ENCODE measurements around the gene PPM1D.
"Not testable (repeated sequence)": the region's sequence is repeated elsewhere in the genome, so short reads cannot be mapped to it uniquely, and the experiment has no call there.

PPM1D gene

DNA sequence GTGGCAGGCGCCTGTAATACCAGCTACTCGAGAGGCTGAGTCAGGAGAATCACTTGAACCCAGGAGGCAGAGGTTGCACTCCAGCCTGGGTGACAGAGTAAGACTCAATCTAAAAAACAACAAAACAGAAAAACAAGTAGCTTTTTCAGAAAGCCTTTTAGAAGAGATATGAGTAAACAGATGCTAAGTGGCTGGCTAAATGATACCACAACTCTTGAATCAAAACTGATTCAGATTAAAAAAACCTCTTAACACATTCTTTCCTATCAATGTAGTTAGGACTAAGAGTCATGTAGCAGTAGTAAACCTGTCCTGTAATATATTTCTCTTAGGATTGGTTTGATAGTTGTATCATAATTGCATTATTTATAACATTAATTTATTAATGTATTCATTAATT lies 23.0 kb downstream of the PPM1D start:
- DNase-seq (ENCODE audit: low read depth) = no peak

DNA sequence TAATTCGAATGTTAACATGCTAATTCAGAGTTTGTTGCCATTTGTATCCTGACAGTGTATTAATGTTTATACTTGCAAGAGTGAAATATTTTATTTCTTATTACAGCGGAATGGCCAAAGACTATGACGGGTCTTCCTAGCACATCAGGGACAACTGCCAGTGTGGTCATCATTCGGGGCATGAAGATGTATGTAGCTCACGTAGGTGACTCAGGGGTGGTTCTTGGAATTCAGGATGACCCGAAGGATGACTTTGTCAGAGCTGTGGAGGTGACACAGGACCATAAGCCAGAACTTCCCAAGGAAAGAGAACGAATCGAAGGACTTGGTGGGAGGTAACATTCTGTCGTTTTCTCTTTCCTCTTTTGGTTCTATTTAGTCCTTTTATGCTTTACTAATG lies 23.4 kb downstream of the PPM1D start:
- no peak for DNase-seq (ENCODE audit: low read depth)

DNA sequence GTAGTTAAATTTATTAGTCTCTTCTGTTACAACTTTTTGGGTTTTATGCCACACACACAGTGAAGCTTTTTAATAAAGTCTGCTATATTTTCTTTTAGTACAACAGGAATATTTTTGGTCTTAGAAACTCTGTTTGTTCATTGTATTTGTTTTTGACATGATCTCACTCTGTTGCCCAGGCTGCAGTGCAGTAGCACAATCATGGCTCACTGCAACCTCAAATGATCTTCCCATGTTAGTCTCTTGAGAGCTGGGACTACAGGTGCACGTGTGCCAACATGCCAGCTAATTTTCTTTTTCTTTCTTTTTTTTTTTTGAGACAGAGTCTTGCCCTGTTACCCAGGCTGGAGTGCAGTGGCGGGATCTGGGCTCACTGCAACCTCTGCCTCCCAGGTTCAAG lies 27.1 kb downstream of the PPM1D start:
- no peak for DNase-seq (ENCODE audit: low read depth)

DNA sequence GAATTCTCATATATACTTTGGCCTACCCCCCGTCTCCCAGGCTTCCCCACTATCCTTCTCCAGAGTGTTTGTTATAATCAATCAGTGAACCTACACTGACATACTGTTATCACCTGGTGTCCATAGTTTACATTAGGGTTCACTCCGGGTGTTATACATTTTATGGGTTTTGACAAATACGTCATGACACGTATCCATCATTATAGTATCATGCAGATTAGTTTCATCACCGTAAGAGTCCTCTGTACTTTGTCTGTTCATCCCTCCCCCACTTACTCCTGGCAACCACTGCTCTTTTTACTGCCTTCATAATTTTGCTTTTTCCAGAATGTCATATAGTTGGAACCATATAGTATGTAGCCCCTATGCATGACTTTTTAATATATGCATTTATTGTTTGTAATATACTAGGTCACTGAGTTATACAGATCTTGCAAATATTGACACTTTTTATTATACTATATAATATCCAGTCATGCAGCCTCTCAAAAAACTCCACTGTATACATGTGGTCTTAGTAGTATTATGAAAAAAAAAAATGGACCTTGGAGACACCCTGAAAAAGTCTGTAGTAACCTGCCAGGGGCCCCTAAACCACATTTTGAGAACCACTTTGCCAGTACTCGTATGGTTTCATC lies 28.4 kb downstream of the PPM1D start:
- no peak for DNase-seq (ENCODE audit: low read depth)

DNA sequence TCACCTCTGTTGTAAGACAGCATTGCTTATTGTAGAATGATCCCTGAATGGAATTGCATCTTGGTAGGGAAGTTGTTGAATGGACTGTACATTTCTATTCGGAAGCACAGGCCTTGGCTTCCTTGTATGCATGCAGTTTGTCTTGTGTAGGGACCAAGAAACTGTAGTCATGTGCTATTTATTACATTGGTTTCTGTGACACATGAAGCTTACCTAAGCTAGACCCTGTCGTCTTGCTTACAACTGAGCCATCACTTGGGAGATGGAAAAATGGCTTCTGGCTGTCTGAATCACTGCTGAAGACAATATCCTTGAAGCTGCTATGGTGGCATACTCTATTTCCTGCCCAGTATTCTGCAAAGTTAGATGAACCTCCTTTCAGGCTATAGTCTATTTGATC lies 29.1 kb downstream of the PPM1D start:
- DNase-seq (ENCODE audit: low read depth) = no peak

DNA sequence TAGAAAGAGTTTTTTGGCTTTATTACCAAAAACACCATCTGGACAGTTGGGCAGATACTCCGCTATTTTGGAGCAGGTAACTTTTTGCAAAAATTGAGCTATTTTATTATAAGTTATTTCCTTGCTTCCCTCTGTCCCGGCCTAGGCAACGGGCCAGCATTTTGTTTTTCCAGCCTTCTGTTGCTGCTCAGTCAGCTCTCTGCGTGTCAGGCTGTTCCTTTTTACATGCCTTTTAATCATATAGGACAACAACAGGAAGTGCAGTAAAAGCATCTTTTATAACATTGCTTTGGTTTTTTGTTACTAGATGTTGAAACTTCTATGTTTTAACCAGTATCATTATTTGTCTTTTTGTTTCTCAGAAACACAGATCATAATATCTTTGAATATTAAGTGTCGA lies 30.4 kb downstream of the PPM1D start:
- no peak for DNase-seq (ENCODE audit: low read depth)

DNA sequence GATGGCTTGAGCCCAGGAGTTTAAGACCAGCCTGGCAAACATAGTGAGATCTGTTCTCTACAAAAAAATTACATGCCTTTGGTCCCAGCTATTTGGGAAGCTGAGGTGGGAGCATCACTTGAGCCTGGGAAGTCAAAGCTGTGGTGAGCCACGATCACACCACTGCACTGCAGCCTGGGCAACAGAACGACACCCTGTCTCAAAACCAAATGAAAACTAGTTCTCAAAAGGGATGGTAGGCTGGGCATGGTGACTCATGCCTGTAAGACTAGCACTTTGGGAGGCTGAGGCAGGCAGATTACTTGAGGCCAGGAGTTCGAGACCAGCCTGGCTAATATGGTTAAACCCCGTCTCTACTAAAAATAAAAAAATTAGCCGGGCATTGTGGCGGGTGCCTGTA lies 31.1 kb downstream of the PPM1D start:
- no peak for DNase-seq (ENCODE audit: low read depth)

DNA sequence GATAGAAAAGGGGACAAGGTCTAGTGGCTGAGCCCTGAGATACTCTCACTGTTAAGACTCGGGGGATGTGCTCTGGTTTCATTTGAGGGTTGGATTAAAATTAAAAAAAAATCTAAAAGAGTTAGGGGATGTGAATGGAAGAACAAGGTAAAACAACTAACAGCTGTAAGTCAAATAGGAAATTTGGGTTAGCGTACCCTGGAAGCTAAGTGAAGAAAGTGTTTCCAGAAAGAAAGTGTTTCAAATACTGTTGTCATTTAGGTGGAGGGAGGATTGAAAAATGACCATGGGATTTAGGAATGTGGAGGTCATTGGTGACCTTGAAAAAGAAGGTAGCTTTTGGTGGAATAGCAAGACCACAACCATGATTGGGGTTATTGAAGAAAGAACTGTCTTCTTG lies 37.7 kb downstream of the PPM1D start:
- no peak for DNase-seq (ENCODE audit: low read depth)

DNA sequence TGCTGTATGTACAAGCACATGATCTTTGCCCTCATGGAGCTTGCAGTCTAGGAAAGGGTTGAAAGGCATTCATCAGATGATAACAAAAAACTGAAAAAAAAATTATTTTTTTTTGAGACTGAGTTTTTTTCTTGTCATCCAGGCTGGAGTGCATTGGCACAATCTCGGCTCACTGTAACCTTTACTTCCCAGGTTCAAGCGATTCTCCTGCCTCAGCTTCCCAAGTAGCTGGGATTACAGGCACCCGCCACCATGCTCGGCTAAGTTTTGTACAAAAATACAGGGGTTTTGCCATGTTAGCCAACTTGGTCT lies 39.0 kb downstream of the PPM1D start:
- DNase-seq (ENCODE audit: low read depth) = no peak

DNA sequence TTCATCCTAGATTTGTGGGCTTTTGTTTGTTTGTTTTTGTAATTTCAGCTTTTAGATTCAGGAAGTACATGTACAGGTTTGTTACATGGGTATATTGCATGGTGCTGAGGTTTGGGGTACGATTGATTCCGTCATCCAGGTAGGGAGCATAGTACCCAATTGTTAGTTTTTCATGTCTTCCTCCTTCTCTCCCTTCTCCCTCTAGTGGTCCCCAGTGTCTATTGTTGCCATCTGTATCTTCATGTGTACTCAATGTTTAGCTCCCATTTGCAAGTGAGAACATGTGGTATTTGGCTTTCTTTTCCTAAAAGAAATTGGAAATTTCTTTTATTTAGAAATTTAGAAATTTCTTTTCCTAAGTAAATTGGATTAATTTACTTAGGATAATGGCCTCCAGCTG lies 40.5 kb downstream of the PPM1D start:
- no peak for DNase-seq (ENCODE audit: low read depth)

DNA sequence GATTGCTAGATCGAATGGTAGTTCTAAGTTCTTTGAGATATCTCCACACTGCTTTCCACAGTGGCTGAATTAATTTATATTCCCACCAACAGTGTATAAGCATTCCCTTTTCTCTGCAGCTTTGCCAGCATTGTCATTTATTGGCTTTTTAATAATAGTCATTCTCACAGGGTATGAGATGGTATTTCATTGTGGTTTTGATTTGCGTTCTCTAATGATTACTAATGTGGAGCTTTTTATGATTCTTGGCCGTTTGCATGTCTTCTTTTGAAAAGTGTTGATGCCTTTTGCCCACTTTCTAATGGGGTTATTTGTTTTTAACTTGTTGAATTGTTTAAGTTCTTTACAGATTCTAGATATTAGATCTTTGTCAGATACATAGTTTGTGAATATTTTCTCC lies 41.1 kb downstream of the PPM1D start:
- no peak for DNase-seq (ENCODE audit: low read depth)

DNA sequence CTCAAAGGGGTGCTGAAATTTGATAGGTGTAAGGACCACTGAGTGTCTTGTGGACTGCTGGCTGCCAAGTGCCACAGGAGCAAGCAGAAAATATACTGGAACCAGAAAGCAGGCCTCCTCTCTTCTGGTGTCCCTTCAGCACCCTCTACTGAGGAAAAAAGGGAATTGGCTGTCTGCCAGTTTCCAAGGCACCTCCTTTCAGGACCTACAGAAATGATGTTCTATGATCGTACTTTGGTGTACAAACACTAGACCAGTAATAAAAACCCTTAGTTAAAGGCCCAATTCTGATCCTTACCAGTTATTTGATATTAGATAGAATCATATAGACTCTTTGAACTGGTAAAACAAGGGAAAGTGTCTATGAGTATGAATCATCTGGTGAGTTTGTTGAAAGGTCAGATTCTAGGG lies 41.8 kb downstream of the PPM1D start:
- DNase-seq (ENCODE audit: low read depth) = peak; percentile 26

DNA sequence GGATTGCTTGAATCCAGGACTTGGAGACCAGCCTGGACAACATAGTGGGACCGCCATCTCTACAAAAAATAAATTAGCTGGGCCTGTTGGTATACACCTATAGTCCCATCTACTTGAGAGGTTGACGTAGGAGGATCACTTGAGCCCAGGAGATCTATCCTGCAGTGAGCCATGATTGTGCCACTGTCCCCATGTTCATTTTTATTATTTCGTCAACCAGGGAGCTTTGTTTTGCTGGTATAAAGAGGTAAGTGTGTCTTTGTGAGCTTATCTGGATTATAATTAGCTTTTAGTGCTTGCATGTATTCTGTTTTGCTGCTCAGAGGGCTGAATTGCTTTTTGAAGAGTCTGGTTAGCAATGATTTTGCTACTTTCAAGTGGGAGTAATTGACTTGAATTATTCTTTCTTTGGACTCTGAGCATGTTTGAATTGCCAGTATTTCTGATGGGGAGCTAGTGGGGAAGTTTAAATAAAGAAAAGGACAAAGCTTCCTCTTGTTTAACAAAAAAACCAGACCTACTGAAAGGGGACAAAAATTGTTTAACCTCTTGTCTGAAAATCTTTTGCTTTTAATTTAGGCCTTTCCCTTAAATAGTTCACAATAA lies 46.0 kb downstream of the PPM1D start:
- DNase-seq (ENCODE audit: low read depth) = no peak

DNA sequence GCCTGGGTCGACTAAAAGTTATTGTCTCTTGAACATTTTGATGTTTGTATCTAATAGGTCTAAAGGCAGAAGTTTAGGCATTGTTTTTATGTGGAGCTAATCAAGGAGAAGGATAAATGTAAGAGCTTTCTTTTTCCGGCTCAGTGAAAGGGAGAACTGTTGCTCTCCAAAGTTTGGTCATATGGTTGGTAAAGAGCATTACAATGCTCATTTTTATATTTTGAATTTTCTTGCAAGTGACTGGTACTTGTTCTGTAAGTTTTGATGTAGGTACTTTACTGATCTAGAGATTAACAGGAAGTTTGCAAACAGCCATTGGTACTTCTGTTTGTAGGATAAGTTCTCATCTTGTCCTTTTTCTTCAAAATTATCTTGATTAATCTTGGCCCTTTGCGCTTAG lies 46.7 kb downstream of the PPM1D start:
- DNase-seq (ENCODE audit: low read depth) = no peak

DNA sequence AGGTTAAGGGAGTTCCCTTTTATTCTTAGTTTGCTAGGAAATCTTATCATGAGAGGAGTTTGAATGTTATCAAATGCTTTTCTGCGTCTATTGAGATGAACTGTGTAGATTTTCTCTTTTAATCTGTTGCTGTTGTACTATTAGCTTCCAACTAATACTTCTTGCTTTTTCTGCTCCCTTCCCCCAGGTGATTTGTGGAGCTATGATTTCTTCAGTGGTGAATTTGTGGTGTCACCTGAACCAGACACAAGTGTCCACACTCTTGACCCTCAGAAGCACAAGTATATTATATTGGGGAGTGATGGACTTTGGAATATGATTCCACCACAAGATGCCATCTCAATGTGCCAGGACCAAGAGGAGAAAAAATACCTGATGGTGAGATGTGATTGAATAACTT lies 47.7 kb downstream of the PPM1D start:
- no peak for DNase-seq (ENCODE audit: low read depth)

DNA sequence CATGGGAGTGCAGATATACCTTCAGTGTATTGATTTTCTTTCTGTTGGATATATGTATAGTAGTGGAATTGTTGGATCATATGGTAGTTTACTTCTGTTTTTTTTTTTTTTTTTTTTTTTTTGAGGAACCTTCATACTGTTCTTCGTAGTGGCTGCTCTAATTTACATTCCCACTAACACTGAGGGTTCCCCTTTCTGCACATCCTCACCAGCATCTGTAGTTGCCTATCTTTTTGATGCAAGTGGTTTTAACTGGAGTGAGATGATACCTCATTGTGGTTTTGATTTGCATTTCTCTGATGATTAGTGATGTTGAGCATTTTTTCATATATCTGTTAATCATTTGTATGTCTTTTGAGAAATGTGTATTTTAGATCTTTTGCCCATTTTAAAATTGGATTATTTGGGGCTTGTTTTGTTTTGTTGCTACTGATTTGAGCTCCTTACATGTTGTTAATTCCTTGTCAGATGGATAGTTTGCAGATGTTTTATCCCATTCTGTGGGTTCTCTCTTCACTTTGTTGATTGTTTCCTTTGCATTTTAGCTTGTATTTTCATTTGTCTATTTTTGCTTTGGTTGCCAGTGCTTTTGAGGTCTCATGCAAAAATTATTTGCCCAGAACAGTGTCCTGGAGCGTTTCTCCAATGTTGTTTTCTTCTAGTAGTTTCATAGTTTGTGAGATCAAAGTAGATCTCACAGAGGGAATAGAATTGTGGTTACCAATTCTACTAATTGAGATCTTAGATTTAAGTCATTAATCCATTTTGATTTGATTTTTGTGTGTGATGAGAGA lies 52.7 kb downstream of the PPM1D start:
- no peak for DNase-seq (ENCODE audit: low read depth)

DNA sequence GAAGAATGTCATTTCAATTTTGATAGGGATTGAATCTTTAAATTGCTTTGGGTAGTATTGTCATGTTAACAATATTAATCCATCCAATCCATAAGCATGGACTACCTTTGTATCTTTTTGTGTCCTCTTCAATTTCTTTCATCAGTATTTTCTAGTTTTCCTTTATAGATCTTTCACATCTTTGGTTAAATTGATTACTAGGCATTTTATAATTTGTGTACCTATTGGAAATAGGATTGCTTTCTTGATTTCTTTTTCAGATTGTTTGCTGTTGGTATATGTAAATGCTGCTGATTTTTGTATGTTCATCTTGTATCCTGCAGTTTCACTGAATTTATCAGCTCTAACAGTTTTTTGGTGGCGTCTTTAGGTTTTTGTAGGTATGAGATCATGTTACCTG lies 53.6 kb downstream of the PPM1D start:
- no peak for DNase-seq (ENCODE audit: low read depth)

DNA sequence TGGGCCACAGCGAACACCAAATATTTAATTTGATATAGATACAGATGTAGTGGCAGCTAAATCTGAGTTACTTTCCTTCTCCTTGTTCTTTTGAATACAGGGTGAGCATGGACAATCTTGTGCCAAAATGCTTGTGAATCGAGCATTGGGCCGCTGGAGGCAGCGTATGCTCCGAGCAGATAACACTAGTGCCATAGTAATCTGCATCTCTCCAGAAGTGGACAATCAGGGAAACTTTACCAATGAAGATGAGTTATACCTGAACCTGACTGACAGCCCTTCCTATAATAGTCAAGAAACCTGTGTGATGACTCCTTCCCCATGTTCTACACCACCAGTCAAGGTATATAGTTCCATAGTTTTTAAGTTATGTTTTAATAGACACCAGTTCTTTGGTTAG lies 56.5 kb downstream of the PPM1D start:
- no peak for DNase-seq (ENCODE audit: low read depth)

DNA sequence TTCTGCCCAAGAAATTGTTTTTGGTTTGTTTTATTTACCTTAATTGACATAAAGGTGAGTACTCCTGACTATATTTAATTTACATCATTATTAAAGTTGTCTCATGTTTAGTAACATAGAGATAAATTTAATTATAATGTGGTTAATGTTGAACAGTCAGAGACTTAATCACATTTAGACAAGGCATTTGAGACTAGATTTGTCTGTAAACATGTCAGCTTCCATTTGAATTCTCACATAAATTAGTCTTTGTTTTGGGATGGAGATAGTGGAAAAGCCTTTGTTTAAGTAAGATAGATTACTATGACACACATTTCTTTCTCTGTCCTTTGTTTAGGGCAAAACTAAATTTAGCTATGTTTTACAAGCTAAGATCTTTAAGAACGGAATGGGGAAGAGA lies 59.2 kb downstream of the PPM1D start:
- DNase-seq (ENCODE audit: low read depth) = no peak

DNA sequence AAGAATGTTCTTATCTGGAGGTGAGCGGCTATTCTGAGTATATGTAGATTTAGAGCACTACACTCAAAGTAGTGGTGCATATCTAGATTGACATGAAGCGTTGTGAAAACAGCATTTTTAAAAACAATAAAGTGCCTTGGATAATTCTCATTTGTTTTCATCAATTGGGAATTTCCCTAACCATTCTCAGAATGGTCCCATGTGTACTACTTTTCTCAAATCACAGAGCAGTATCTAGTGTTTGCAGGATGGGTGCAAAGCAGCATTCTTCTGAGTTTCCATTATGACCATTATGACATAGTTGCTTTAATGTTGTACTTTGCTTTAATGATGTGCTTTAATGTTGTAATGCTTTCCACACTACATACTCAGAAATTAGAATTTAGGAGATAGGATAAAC lies 61.5 kb downstream of the PPM1D start:
- no peak for DNase-seq (ENCODE audit: low read depth)

DNA sequence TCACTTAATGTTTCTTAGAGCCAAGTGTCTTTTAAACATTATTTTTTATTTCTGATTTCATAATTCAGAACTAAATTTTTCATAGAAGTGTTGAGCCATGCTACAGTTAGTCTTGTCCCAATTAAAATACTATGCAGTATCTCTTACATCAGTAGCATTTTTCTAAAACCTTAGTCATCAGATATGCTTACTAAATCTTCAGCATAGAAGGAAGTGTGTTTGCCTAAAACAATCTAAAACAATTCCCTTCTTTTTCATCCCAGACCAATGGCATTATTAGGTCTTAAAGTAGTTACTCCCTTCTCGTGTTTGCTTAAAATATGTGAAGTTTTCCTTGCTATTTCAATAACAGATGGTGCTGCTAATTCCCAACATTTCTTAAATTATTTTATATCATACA lies 64.0 kb downstream of the PPM1D start:
- no peak for DNase-seq (ENCODE audit: low read depth)

DNA sequence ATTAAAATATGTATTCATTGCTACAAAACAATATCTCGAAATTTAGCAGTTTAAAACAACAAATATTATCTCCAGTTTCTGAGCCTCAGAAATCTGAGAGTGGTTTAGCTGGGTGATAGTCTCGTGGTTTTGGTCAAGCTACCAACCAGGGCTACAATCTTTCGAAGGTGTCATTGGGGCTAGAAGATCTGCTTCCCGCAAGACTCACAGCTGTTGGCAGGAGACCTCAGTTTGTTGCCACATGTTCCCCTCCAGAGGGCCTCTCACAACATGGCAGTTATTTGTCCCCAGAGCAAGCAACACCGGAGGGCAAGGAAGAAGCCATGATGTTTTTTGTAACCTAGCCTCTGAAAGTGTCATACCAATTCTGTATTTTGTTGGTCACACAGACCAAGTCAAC lies 65.6 kb downstream of the PPM1D start:
- DNase-seq (ENCODE audit: low read depth) = no peak

DNA sequence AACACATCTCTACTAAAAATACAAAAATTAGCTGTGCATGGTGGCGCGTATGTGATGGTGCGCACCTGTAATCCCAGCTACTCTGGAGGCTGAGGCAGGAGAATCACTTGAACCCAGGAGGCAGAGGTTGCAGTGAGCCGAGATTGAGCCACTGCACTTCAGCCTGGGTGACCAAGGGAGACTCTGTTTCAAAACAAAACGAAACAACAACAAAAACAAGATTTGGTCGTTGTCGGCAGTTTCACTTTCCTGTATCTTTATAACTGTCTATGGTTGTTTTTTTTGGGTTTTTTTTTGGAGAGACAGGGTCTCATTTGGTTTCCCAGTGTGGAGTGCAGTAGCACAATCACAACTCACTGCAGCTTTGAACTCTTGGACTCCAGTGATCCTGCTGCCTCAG lies 68.7 kb downstream of the PPM1D start:
- DNase-seq (ENCODE audit: low read depth) = not testable (repeated sequence)

DNA sequence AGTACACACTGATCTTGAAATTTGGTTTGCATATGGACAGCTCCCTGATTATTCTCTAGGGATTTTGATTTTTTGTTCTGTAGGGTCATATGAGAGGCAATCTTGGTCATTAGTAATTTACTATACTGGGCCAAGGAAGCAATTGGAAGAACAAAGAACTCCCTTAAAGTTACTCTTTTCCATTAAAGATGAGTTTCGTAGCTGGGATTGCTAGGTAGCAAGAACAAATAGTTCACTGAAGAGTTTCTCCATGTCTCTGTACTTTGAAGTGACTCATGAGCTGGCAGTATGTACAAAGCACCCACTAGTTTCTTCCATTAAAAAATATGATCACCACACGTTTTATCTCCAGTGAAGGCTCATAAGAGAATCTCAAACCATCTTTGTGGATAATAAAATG lies 71.5 kb downstream of the PPM1D start:
- DNase-seq (ENCODE audit: low read depth) = no peak

Data from stimulated activated CD4-positive, alpha-beta T cell treated with anti-CD3 and anti-CD28 coated beads, Interleukin-2, amount 100 ng/mL, for 4 hours (primary cell).